Suprapubic skin (tissue), 4 donors: ENCODE measurements around the gene ECD.

Experiments used
- POLR2A ChIP-seq, 2 donors: fragments of 450-650 bp; IDR thresholded peaks; one replicate each; pipeline ENCODE4 v1.6.1; 2017; ENCODE audit warnings: antibody characterized with exemption in 2 of 2, mild to moderate bottlenecking in 2 of 2, moderate library complexity in 2 of 2
- POLR2AphosphoS5 ChIP-seq, 3 donors: sonication (generic); formaldehyde crosslinking; IDR thresholded peaks; one replicate each; pipeline ENCODE4 v1.6.1; 2017; ENCODE audit warnings: antibody characterized with exemption in 3 of 3
- TF ChIP-seq, protein P1 (sequence below), 2 donors: fragments of 200-600 bp in 1 of 2; fragments of 450-650 bp in 1 of 2; sonication (generic) in 1 of 2; IDR thresholded peaks; one replicate each; pipeline ENCODE4 v1.5.1; 2016 to 2019; ENCODE audit warnings: antibody characterized with exemption in 2 of 2, mild to moderate bottlenecking in 1 of 2, moderate library complexity in 1 of 2

DNA sequence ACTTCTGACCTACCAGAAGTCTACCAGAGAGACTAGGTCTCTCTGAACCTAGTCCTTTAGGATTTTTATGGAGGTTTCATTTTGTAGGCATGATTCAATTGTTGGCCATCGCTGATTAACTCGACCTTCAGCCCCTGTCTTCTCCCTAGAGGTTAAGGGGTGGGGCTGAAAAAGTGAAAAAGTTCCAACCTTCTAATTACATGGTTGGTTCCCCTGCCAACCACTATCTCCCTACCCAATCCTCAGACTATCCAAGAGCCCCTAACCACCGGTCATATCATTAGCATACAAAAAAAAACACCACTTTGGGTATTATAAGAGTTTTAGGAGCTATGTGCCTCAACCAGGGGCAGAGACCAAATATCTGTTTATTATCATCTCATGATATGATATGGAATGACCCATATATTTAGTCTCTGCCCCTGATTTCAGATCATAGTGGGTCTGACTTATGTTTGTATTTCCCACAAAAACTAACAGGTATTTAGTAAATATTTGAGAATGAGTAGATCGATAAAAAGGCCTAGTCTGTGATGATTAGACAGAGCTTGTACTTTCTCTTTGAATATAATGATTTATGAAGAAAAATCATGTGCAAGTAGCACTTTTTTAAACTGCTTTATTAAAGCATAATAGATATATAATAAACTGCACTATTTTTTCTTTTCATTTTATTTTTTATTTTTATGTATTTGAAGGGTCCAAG lies 43.5 kb upstream of the ECD start:
- TF ChIP-seq, protein P1, sequence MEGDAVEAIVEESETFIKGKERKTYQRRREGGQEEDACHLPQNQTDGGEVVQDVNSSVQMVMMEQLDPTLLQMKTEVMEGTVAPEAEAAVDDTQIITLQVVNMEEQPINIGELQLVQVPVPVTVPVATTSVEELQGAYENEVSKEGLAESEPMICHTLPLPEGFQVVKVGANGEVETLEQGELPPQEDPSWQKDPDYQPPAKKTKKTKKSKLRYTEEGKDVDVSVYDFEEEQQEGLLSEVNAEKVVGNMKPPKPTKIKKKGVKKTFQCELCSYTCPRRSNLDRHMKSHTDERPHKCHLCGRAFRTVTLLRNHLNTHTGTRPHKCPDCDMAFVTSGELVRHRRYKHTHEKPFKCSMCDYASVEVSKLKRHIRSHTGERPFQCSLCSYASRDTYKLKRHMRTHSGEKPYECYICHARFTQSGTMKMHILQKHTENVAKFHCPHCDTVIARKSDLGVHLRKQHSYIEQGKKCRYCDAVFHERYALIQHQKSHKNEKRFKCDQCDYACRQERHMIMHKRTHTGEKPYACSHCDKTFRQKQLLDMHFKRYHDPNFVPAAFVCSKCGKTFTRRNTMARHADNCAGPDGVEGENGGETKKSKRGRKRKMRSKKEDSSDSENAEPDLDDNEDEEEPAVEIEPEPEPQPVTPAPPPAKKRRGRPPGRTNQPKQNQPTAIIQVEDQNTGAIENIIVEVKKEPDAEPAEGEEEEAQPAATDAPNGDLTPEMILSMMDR (IDR thresholded peaks at IDR 0.05) = no peak
- no peak for TF ChIP-seq POLR2A (IDR thresholded peaks at IDR 0.05)
- no peak for TF ChIP-seq POLR2AphosphoS5 (IDR thresholded peaks at IDR 0.05)
